ENCODE data around the gene ZBTB48.
"Not testable (repeated sequence)": the region's sequence is repeated elsewhere in the genome, so short reads cannot be mapped to it uniquely, and the experiment has no call there.

The ZBTB48 gene

DNA sequence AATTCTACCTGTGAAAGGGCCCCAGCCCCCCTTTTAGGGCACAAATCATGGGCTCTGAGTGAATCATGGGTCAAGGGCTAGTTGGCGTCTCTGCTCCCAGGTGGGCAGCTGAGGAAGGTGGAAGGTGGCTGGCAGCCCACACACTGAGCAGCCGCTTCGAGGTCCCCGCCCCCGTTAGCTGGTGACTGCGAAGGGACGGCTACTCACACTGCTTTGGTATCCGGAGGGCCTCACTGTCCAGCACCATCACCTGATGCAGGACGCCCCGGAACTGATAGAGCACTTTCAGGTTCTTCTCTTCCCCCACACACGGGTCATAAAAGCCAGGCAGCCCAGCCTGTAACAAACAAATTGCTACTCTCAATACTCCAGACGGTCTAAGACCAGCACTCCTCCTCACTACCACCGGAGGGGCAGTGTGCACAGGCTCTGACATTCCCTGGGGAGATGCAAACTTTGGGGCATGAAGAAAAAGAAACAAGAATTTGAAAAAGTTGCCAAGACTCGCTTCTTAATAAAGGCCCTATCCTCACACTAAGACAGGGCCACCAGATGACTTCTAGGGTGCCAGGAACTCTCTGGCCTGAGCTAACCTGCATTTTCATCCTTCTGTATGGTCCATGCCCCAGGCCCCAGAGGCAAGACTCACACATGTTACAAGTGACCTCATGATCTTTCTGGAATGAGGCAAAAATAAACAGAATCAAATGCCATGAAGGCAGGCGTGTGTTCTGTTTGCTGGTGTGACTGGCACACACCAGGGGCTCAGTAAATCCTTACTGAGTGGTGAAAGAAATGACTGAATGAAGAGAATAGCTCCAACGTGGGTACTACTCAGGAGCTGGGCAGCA, 56.3 kb downstream of the ZBTB48 start:
- no peak for DNase-seq

DNA sequence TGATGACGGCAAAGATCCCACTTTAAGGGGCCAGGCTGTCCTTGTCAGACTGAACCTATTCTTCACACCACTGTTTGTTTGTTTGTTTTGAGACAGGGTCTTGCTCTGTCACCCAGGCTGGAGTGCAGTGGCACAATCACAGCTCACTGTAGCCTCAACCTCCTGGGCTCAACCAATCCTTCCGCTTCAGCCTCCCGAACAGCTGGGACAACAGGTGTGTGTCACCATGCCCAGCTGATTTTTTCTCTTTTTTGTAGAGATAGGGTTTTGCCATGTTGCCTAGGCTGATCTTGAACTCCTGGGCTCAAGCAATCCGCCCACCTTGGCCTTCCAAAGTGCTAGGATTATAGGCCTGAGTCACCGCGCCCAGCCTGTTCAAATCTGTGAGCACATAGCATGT, 57.0 kb downstream of the ZBTB48 start:
- DNase-seq = not testable (repeated sequence)

DNA sequence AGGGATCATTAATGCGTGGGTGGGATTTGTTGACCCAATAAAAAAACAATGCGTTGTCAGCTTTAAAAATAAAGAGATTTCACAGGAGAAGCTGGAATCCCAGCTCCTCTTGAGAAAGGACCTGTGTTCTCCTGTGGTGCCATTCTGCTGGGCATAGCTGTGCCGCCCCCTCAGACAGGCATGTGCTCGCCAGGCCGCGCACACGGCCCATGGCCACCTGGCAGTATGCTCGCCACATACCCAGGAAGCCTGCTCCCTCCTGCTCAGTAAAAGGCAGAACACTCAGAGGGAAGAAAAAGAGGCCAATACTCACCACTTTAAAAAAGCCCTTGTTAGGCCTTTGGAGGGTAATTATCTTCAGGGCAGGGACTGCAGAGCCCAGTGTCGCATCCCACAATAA, 58.0 kb downstream of the ZBTB48 start:
- no peak for DNase-seq

DNA sequence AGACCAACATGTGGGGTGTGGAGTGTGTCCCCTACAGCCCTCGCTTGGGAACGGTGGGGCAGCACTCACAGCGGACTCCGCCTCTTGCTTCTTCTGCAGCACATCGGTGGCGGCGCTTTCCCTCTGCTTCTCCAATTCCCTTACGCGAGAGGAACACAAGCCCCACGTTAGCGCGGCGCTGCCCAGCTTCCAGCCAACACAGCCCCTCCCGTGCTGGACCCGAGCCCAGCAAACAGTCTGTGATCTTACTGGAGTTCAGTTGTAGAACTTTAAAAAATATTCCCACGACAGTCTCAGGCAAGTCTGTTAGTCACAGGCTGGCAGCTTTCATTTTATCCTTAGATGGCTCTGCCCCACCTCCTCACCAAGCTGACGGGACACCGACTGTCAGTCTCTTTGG, 58.4 kb downstream of the ZBTB48 start:
- DNase-seq = no peak
